Endothelial cell (in vitro differentiated cells): ENCODE measurements around the gene PLGRKT. TPM values are rescaled to one million over a fixed set of nuclear protein-coding genes. Genes with fewer than 3 reads are reported as not detected.
"Not testable (repeated sequence)": the region's sequence is repeated elsewhere in the genome, so short reads cannot be mapped to it uniquely, and the experiment has no call there.

Experiments used
- DNase-seq: peaks from one replicate; pipeline ENCODE4 v3.0.0; 2021; ENCODE audit warnings: low spot score
- H3K27ac Mint-ChIP-seq: one replicate; pipeline ENCODE4 v1.8.0; 2021; ENCODE audit warnings: mixed read lengths, inconsistent platforms; ENCODE audit not compliant: unreplicated experiment
- H3K27me3 Mint-ChIP-seq: one replicate; pipeline ENCODE4 v1.8.0; 2021; ENCODE audit warnings: mild to moderate bottlenecking, moderate library complexity, mixed read lengths, inconsistent platforms; ENCODE audit not compliant: unreplicated experiment
- H3K36me3 Mint-ChIP-seq: one replicate; pipeline ENCODE4 v1.8.0; 2021; ENCODE audit warnings: mild to moderate bottlenecking, low read depth, mixed read lengths, inconsistent platforms; ENCODE audit not compliant: unreplicated experiment
- H3K4me1 Mint-ChIP-seq: one replicate; pipeline ENCODE4 v1.8.0; 2021; ENCODE audit warnings: mild to moderate bottlenecking, mixed read lengths, inconsistent platforms; ENCODE audit not compliant: unreplicated experiment
- H3K4me3 Mint-ChIP-seq: one replicate; pipeline ENCODE4 v1.8.0; 2021; ENCODE audit warnings: mild to moderate bottlenecking, mixed read lengths, inconsistent platforms; ENCODE audit not compliant: unreplicated experiment
- H3K9me3 Mint-ChIP-seq: one replicate; pipeline ENCODE4 v1.8.0; 2021; ENCODE audit warnings: mixed read lengths, inconsistent platforms; ENCODE audit not compliant: unreplicated experiment
- CTCF ChIP-seq: fragments of 200-600 bp; sonication (generic); IDR thresholded peaks from one replicate; pipeline ENCODE4 v1.5.0; 2021; ENCODE audit warnings: antibody characterized with exemption; ENCODE audit not compliant: unreplicated experiment
- total RNA-seq: library from RNA; stranded (reverse); fragmentation: NEBNext Ultra II Directional; extraction: Animal tissue kit (Norgen Biotek cat#: 25700); gene quantifications from one replicate; pipeline ENCODE4 v1.2.1, GENCODE V29; 2021; ENCODE audit not compliant: unreplicated experiment

Gene PLGRKT
- total RNA-seq, 1 donor from 2014 or later = 4.8 TPM

GRCh38 chr9:5355226-5355625, 82.5 kb downstream of the PLGRKT start:
- Mint-ChIP-seq H3K36me3 (no peaks in the 10 kb centered on the region), H3K27me3 (peaks cover 2% of the 10 kb centered on the region)
- no peak for DNase-seq

GRCh38 chr9:5354184-5354583, 83.5 kb downstream of the PLGRKT start:
- H3K36me3 Mint-ChIP-seq = no peaks in the 10 kb centered on the region
- peaks cover 2% of the 10 kb centered on the region for H3K27me3 Mint-ChIP-seq
- H3K27ac Mint-ChIP-seq = no peak overlapping the region
- no peaks in the 10 kb centered on the region for H3K9me3 Mint-ChIP-seq
- no peak overlapping the region for H3K4me3 Mint-ChIP-seq
- no peaks in the 10 kb centered on the region for H3K4me1 Mint-ChIP-seq
- TF ChIP-seq CTCF = no peak
- DNase-seq = no peak

More at GRCh38 chr9:5355226-5355625, 82.5 kb downstream of the PLGRKT start:
- Mint-ChIP-seq H3K4me3 (no peak overlapping the region), H3K27ac (no peak overlapping the region), H3K9me3 (no peaks in the 10 kb centered on the region), H3K4me1 (no peaks in the 10 kb centered on the region)
- TF ChIP-seq CTCF = no peak

- TF ChIP-seq CTCF = no peak
- H3K4me1 Mint-ChIP-seq = no peaks in the 10 kb centered on the region
- no peaks in the 10 kb centered on the region for H3K9me3 Mint-ChIP-seq
Measured at GRCh38 chr9:5352637-5353248, 85.0 kb downstream of the PLGRKT start.

GRCh38 chr9:5338992-5339981, 98.4 kb downstream of the PLGRKT start, which contains the start of gene RLN1:
Gene RLN1, minus strand, starts transcription at chr9:5339876. Its CDS starts 130 bp downstream, at chr9:5339746.
- H3K36me3 Mint-ChIP-seq, H3K4me3 Mint-ChIP-seq, DNase-seq, H3K4me1 Mint-ChIP-seq, H3K27me3 Mint-ChIP-seq, H3K27ac Mint-ChIP-seq, H3K9me3 Mint-ChIP-seq: not testable (repeated sequence)

More at GRCh38 chr9:5352637-5353248, 85.0 kb downstream of the PLGRKT start:
- peaks cover 2% of the 10 kb centered on the region for H3K27me3 Mint-ChIP-seq
- no peak overlapping the region for H3K4me3 Mint-ChIP-seq
- H3K27ac Mint-ChIP-seq = no peak overlapping the region
- no peak for DNase-seq
- H3K36me3 Mint-ChIP-seq = no peaks in the 10 kb centered on the region

- H3K36me3 Mint-ChIP-seq = no peaks in the 10 kb centered on the region
- no peak overlapping the region for H3K4me3 Mint-ChIP-seq
- H3K27ac Mint-ChIP-seq = no peak overlapping the region
Measured at GRCh38 chr9:5336688-5337087, 101.0 kb downstream of the PLGRKT start.

GRCh38 chr9:5331276-5331675, 106.4 kb downstream of the PLGRKT start:
- H3K9me3 Mint-ChIP-seq, H3K4me3 Mint-ChIP-seq, H3K4me1 Mint-ChIP-seq, H3K27me3 Mint-ChIP-seq, DNase-seq, H3K27ac Mint-ChIP-seq, H3K36me3 Mint-ChIP-seq: not testable (repeated sequence)

More at GRCh38 chr9:5336688-5337087, 101.0 kb downstream of the PLGRKT start:
- H3K9me3 Mint-ChIP-seq = no peaks in the 10 kb centered on the region
- peaks cover 4% of the 10 kb centered on the region for H3K4me1 Mint-ChIP-seq
- TF ChIP-seq CTCF = no peak
- no peaks in the 10 kb centered on the region for H3K27me3 Mint-ChIP-seq
- DNase-seq = no peak
